Calu3 (cell line): Measurements from ENCODE around the gene PLEKHA4. TPM values are rescaled to one million over a fixed set of nuclear protein-coding genes. Genes with fewer than 3 reads are reported as not detected.

Source experiments
- BruUV-seq: library from RNA; stranded (reverse); fragments of 400-500 nt; replicated peaks from 2 replicates; lab custom pipeline; 2021; lab: Mats Ljungman, UMichigan
- CTCF ChIA-PET: fragments of 300-600 bp; sonication (Branson Sonifier 250); formaldehyde crosslinking; loops from one replicate; lab custom pipeline; 2022; ENCODE audit warnings: antibody characterized with exemption; lab: Charles Lee
- DNase-seq: peaks from one replicate; pipeline ENCODE4 v3.0.0; 2022
- H3K27ac Mint-ChIP-seq: one replicate; pipeline ENCODE4 v1.8.0; 2022; ENCODE audit warnings: mixed read lengths; ENCODE audit not compliant: unreplicated experiment
- H3K27me3 Mint-ChIP-seq: one replicate; pipeline ENCODE4 v1.8.0; 2022; ENCODE audit warnings: mixed read lengths; ENCODE audit not compliant: unreplicated experiment
- H3K36me3 Mint-ChIP-seq: one replicate; pipeline ENCODE4 v1.8.0; 2022; ENCODE audit warnings: mild to moderate bottlenecking, moderate library complexity, mixed read lengths; ENCODE audit not compliant: insufficient read depth, unreplicated experiment
- H3K4me1 Mint-ChIP-seq: one replicate; pipeline ENCODE4 v1.8.0; 2022; ENCODE audit warnings: mild to moderate bottlenecking, low read depth, mixed read lengths; ENCODE audit not compliant: unreplicated experiment
- H3K4me3 Mint-ChIP-seq: one replicate; pipeline ENCODE4 v1.8.0; 2022; ENCODE audit warnings: mild to moderate bottlenecking, low read depth, moderate library complexity, mixed read lengths; ENCODE audit not compliant: unreplicated experiment
- H3K9me3 Mint-ChIP-seq: one replicate; pipeline ENCODE4 v1.8.0; 2022; ENCODE audit warnings: low read depth, mixed read lengths; ENCODE audit not compliant: unreplicated experiment
- CTCF ChIP-seq: fragments of 200-600 bp; IDR thresholded peaks from one replicate; pipeline ENCODE4 v1.8.0; 2022; ENCODE audit warnings: antibody characterized with exemption; ENCODE audit not compliant: unreplicated experiment
- intact Hi-C: fragments of 100-400 bp; cut with micrococcal nuclease; formaldehyde crosslinking; loops from one replicate; pipeline ENCODE4 v1.10.0; 2022; ENCODE audit not compliant: unreplicated experiment
- total RNA-seq: library from RNA; stranded (reverse); gene quantifications from 2 replicates; pipeline ENCODE4 v1.2.3, GENCODE V29; 2022

The PLEKHA4 gene
- total RNA-seq, 1 experiment from 2014 or later: 57.6 TPM

GRCh38 chr19:48804496-48804895, 63.9 kb downstream of the PLEKHA4 start:
- H3K9me3 Mint-ChIP-seq: no peaks in the 10 kb centered on the region
- no peak overlapping the region for H3K4me3 Mint-ChIP-seq
- TF ChIP-seq CTCF: no peak
- peaks cover 7% of the 10 kb centered on the region for H3K36me3 Mint-ChIP-seq
- CTCF ChIA-PET: no interaction called here
- no peak overlapping the region for H3K27ac Mint-ChIP-seq
- no TSS peak for BruUV-seq
- intact Hi-C loops: no loop called here
- no peak for DNase-seq
- H3K27me3 Mint-ChIP-seq: no peaks in the 10 kb centered on the region
- H3K4me1 Mint-ChIP-seq: peaks cover 14% of the 10 kb centered on the region

GRCh38 chr19:48802623-48803022, 65.8 kb downstream of the PLEKHA4 start:
- H3K27me3 Mint-ChIP-seq: no peaks in the 10 kb centered on the region
- no TSS peak for BruUV-seq
- H3K4me3 Mint-ChIP-seq: no peak overlapping the region
- DNase-seq: no peak
- no peaks in the 10 kb centered on the region for H3K9me3 Mint-ChIP-seq
- H3K4me1 Mint-ChIP-seq: peaks cover 2% of the 10 kb centered on the region
- H3K27ac Mint-ChIP-seq: no peak overlapping the region
- no peak for TF ChIP-seq CTCF
- intact Hi-C loops: no loop called here
- peaks cover 10% of the 10 kb centered on the region for H3K36me3 Mint-ChIP-seq
- CTCF ChIA-PET: no interaction called here

- BruUV-seq: no TSS peak
- intact Hi-C loops: no loop called here
- CTCF ChIA-PET: interaction anchor here (0.6 to 1.1 kb wide), 2 partner anchors 25 to 1515 kb away, joined by 3 to 4 read pairs; no protein-coding TSS in a partner anchor
These were observed 68.8 kb downstream of the PLEKHA4 start for GRCh38 chr19:48799358-48800300.

GRCh38 chr19:48798937-48799336, 69.5 kb downstream of the PLEKHA4 start:
- Mint-ChIP-seq H3K27ac (no peak overlapping the region), H3K27me3 (no peaks in the 10 kb centered on the region), H3K9me3 (no peaks in the 10 kb centered on the region), H3K4me1 (peaks cover 15% of the 10 kb centered on the region), H3K4me3 (no peak overlapping the region), H3K36me3 (peaks cover 31% of the 10 kb centered on the region)
- no peak for TF ChIP-seq CTCF
- no peak for DNase-seq
- CTCF ChIA-PET: interaction anchor here (0.6 to 1.1 kb wide), 2 partner anchors 25 to 1515 kb away, joined by 3 to 4 read pairs; no protein-coding TSS in a partner anchor
- BruUV-seq: no TSS peak
- intact Hi-C loops: no loop called here

More at GRCh38 chr19:48799358-48800300, 68.8 kb downstream of the PLEKHA4 start:
- H3K9me3 Mint-ChIP-seq: no peaks in the 10 kb centered on the region
- peaks cover 27% of the 10 kb centered on the region for H3K36me3 Mint-ChIP-seq
- H3K27ac Mint-ChIP-seq: no peak overlapping the region
- no peak for DNase-seq
- peaks cover 10% of the 10 kb centered on the region for H3K4me1 Mint-ChIP-seq
- no peak for TF ChIP-seq CTCF
- no peak overlapping the region for H3K4me3 Mint-ChIP-seq
- H3K27me3 Mint-ChIP-seq: no peaks in the 10 kb centered on the region
